ENCODE measurements around the gene TRIP12. TPM values are rescaled to one million over a fixed set of nuclear protein-coding genes. Genes with fewer than 3 reads are reported as not detected.

Gene TRIP12
- total RNA-seq, 4 donors from 2014 or later, result 156 to 182 (median 168) TPM

DNA sequence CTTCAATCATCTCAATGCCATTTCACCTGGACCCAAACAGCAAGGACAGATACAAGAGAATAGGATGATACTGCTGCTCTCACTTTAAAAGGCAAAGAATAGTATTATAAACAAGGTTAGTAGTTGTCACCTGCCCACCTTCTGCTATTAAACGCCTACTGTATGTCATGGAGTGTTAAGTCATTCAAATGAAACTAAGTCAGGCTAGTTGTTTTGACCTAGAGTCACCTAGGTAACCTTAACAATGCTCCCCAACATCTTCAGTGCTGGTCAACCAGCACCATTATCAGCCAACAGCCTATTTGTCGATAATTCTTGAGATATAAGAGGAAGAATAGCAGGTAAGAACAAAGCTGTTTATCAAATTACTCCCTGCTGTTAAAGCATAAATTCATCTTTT, 39.2 kb downstream of the TRIP12 start:
- WGBS, result 88% methylated on average over 2 of the region's 2 CpGs
- Histone ChIP-seq H3K36me3 (peaks cover 11 to 30% (median 24%) of the 10 kb centered on the region in 4 donors), H3K4me1 (peaks cover 20 to 41% (median 33%) of the 10 kb centered on the region in 4 donors), H3K27me3 (no peaks in the 10 kb centered on the region), H3K9me3 (no peaks in the 10 kb centered on the region), H3K4me3 (no peak overlapping the region), H3K27ac (replicated peaks in 1 of 4) (no peak overlapping the region)
- TF ChIP-seq POLR2A (IDR thresholded peaks at IDR 0.05; ENCODE audit: low read depth) (no peak), EP300 (IDR thresholded peaks at IDR 0.05) (no peak), POLR2AphosphoS5 (IDR thresholded peaks at IDR 0.05) (no peak)
- TF ChIP-seq, protein P1, sequence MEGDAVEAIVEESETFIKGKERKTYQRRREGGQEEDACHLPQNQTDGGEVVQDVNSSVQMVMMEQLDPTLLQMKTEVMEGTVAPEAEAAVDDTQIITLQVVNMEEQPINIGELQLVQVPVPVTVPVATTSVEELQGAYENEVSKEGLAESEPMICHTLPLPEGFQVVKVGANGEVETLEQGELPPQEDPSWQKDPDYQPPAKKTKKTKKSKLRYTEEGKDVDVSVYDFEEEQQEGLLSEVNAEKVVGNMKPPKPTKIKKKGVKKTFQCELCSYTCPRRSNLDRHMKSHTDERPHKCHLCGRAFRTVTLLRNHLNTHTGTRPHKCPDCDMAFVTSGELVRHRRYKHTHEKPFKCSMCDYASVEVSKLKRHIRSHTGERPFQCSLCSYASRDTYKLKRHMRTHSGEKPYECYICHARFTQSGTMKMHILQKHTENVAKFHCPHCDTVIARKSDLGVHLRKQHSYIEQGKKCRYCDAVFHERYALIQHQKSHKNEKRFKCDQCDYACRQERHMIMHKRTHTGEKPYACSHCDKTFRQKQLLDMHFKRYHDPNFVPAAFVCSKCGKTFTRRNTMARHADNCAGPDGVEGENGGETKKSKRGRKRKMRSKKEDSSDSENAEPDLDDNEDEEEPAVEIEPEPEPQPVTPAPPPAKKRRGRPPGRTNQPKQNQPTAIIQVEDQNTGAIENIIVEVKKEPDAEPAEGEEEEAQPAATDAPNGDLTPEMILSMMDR (IDR thresholded peaks at IDR 0.05), result no peak
- no peak for DNase-seq (ENCODE audit: extremely low spot score)
- intact Hi-C loops (cut with DNase I), result no loop called here

- no peak overlapping the region for H3K4me3 ChIP-seq
- intact Hi-C loops (cut with DNase I), result no loop called here
- H3K4me1 ChIP-seq, result peaks cover 6 to 36% (median 26%) of the 10 kb centered on the region in 4 donors
- TF ChIP-seq, protein P1 (IDR thresholded peaks at IDR 0.05), result no peak
- TF ChIP-seq EP300 (IDR thresholded peaks at IDR 0.05) (no peak), POLR2AphosphoS5 (IDR thresholded peaks at IDR 0.05) (no peak), POLR2A (IDR thresholded peaks at IDR 0.05; ENCODE audit: low read depth) (no peak)
- WGBS, result 81% methylated on average over 5 of the region's 5 CpGs
- DNase-seq (ENCODE audit: extremely low spot score), result no peak
- no peak overlapping the region for H3K27ac ChIP-seq (replicated peaks in 1 of 4)
- no peaks in the 10 kb centered on the region for H3K27me3 ChIP-seq
- H3K36me3 ChIP-seq, result peaks cover 11 to 41% (median 32%) of the 10 kb centered on the region in 4 donors
- H3K9me3 ChIP-seq, result no peaks in the 10 kb centered on the region
These were observed 40.8 kb downstream of the TRIP12 start for GRCh38 chr2:229880892-229881586.

DNA sequence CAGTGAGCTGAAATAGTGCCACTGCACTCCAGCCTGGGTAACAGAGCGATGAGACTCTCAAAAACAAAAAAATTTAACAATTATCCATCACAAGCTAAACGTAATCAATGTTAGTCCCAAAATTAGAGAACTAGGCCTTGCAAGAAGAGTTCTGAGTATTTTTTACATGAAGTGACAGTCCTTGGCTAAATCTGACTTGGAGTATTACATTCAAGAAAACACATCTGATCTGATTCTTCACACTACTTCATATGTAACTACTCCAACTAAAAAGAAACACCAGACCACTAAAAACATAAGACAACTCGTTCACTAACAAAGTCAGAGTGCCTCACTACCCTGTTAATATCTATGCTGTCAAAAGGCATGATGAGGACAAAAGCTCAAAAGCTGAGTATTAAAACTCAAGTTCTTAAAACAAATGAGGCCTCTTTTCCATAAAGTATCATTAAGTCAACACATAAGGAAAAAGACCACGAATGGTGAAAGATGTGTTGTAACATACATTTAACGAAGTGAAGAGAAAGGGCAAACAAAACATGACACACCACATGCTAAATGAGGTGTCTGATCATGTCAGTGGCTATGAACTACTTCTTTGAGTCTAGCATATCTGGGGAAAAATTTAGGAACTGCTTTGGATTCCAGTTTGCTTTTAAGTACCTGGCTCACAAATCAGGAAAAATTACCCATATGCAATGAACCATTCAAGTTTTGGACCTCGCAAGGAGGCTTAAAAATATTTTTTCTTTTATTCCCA, 42.4 kb downstream of the TRIP12 start:
- H3K4me1 ChIP-seq, result peaks cover 9 to 36% (median 18%) of the 10 kb centered on the region in 4 donors
- H3K36me3 ChIP-seq, result peaks cover 11 to 42% (median 33%) of the 10 kb centered on the region in 4 donors
- WGBS, result 79% methylated on average over 6 of the region's 6 CpGs
- H3K27ac ChIP-seq (replicated peaks in 1 of 4), result no peak overlapping the region
- no peak for DNase-seq (ENCODE audit: extremely low spot score)
- H3K9me3 ChIP-seq, result no peaks in the 10 kb centered on the region
- H3K4me3 ChIP-seq, result no peak overlapping the region
- intact Hi-C loops (cut with DNase I), result no loop called here
- TF ChIP-seq, protein P1 (IDR thresholded peaks at IDR 0.05), result no peak
- TF ChIP-seq POLR2AphosphoS5 (IDR thresholded peaks at IDR 0.05) (no peak), EP300 (IDR thresholded peaks at IDR 0.05) (no peak), POLR2A (IDR thresholded peaks at IDR 0.05; ENCODE audit: low read depth) (no peak)
- H3K27me3 ChIP-seq, result no peaks in the 10 kb centered on the region

- Histone ChIP-seq H3K36me3 (peaks cover 11 to 52% (median 35%) of the 10 kb centered on the region in 4 donors), H3K27ac (replicated peaks in 1 of 4) (no peak overlapping the region), H3K4me3 (no peak overlapping the region), H3K27me3 (no peaks in the 10 kb centered on the region), H3K9me3 (no peaks in the 10 kb centered on the region), H3K4me1 (peaks cover 12 to 38% (median 20%) of the 10 kb centered on the region in 4 donors)
- intact Hi-C loops (cut with DNase I), result no loop called here
- DNase-seq (ENCODE audit: extremely low spot score), result no peak
- WGBS, result 87% methylated on average over 2 of the region's 2 CpGs
- TF ChIP-seq, protein P1 (IDR thresholded peaks at IDR 0.05), result no peak
These were observed 46.3 kb downstream of the TRIP12 start for GRCh38 chr2:229875549-229875948.

All from esophagus muscularis mucosa (tissue), 4 donors.